ENCODE results near the gene PLEKHM1. TPM values are rescaled to one million over a fixed set of nuclear protein-coding genes. Genes with fewer than 3 reads are reported as not detected.

The PLEKHM1 gene
- total and polyA plus RNA-seq, 4 donors = 6.2 to 15.8 (median 8.5) TPM

DNA sequence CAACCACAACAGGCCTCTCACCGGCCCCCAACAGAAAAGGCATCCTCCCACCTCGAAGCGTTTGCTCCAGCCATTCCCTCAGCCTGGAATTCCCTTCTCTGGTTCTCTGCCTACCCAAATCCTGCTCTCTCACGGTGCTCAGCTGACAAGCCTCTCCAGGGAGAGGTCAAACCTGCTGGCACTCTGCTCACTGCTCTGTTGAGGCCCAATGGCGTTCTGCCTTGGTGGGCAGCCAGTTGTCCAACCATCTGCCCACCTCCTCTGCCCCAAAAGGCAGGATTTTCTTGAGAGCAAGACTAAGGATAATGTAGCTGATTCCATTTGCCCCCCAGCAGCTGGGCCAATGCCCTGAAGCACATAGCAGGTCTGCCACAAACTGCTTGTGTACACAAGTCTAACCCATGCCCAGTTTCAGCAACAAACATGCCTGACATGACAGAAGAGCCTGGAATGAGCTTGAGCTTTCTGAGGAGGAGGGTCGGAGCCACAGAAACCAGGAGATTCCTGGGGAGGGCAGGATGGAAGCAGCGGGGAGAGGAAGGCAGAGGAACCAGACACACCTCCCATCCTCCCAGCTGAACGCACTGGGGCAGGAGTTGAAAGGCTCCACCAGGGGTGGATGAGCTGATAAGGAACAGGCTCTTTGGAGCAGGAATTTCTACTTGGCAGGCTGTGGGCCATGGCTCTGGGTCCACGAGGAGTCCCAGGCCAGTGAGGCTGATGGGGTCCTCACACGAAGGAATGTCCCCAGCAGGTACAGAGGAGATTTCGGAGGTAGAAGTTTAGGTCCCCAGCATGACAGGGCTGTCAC lies 81.7 kb downstream of the PLEKHM1 start:
- WGBS = 74% methylated on average over 11 of the region's 11 CpGs
- H3K9ac ChIP-seq (ENCODE audit: low read depth in 1 of 2, low read length in 2 of 2) = no peak overlapping the region
- H3K9me3 ChIP-seq (ENCODE audit: control insufficient read depth in 4 of 4, low read length in 3 of 4) = no peaks in the 10 kb centered on the region
- no peak for DNase-seq (ENCODE audit: low spot score)
- no peak overlapping the region for H3K27ac ChIP-seq (ENCODE audit: low read depth in 1 of 2, low read length in 2 of 2)
- TF ChIP-seq RAD21 (IDR thresholded peaks at IDR 0.05) = no peak
- H3K4me1 ChIP-seq (ENCODE audit: control insufficient read depth in 4 of 4, insufficient read depth in 4 of 4, low read length in 3 of 4) = peaks cover 0 to 3% (median 0%) of the 10 kb centered on the region in 4 donors
- H3K27me3 ChIP-seq (ENCODE audit: control insufficient read depth in 4 of 4, insufficient read depth in 4 of 4, low read length in 3 of 4) = no peaks in the 10 kb centered on the region
- H3K36me3 ChIP-seq (ENCODE audit: control insufficient read depth in 4 of 4, insufficient read depth in 3 of 4, low read depth in 1 of 4, low read length in 3 of 4) = peaks cover 0 to 3% (median 2%) of the 10 kb centered on the region in 4 donors
- no peak overlapping the region for H3K4me3 ChIP-seq (ENCODE audit: low read depth in 1 of 3, low read length in 3 of 3)

GRCh38 chr17:45406107-45406506 lies 84.4 kb downstream of the PLEKHM1 start:
- H3K36me3 ChIP-seq (ENCODE audit: control insufficient read depth in 4 of 4, insufficient read depth in 3 of 4, low read depth in 1 of 4, low read length in 3 of 4) = peaks cover 0 to 7% (median 5%) of the 10 kb centered on the region in 4 donors

More at GRCh38 chr17:45406107-45406506, 84.4 kb downstream of the PLEKHM1 start:
- DNase-seq (ENCODE audit: low spot score) = no peak
- 76% methylated on average over 7 of the region's 7 CpGs for WGBS
- H3K9me3 ChIP-seq (ENCODE audit: control insufficient read depth in 4 of 4, low read length in 3 of 4) = no peaks in the 10 kb centered on the region
- no peak overlapping the region for H3K27ac ChIP-seq (ENCODE audit: low read depth in 1 of 2, low read length in 2 of 2)
- no peak overlapping the region for H3K4me3 ChIP-seq (ENCODE audit: low read depth in 1 of 3, low read length in 3 of 3)
- H3K4me1 ChIP-seq (ENCODE audit: control insufficient read depth in 4 of 4, insufficient read depth in 4 of 4, low read length in 3 of 4) = peaks cover 0 to 3% (median 0%) of the 10 kb centered on the region in 4 donors
- H3K9ac ChIP-seq (ENCODE audit: low read depth in 1 of 2, low read length in 2 of 2) = no peak overlapping the region
- H3K27me3 ChIP-seq (ENCODE audit: control insufficient read depth in 4 of 4, insufficient read depth in 4 of 4, low read length in 3 of 4) = no peaks in the 10 kb centered on the region
- TF ChIP-seq TAF1 (conservative IDR thresholded peaks at IDR 0.05) = no peak
- TF ChIP-seq, protein P1, sequence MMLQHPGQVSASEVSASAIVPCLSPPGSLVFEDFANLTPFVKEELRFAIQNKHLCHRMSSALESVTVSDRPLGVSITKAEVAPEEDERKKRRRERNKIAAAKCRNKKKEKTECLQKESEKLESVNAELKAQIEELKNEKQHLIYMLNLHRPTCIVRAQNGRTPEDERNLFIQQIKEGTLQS (IDR thresholded peaks at IDR 0.05) = no peak
- TF ChIP-seq ZBTB33 (IDR thresholded peaks at IDR 0.05) = no peak
- no peak for TF ChIP-seq HNF4A (conservative IDR thresholded peaks at IDR 0.05)
- TF ChIP-seq EGR1 (IDR thresholded peaks at IDR 0.05; ENCODE audit: low read depth in 2 of 2) = no peak
- TF ChIP-seq FOXA1 (IDR thresholded peaks at IDR 0.05) = no peak
- TF ChIP-seq JUND (IDR thresholded peaks at IDR 0.05) = no peak
- TF ChIP-seq CTCF (IDR thresholded peaks at IDR 0.05; ENCODE audit: low read depth, low read length, missing input control) = no peak
- no peak for TF ChIP-seq HNF4G (IDR thresholded peaks at IDR 0.05)
- TF ChIP-seq NR2F2 (IDR thresholded peaks at IDR 0.05) = no peak
- TF ChIP-seq FOXA2 (IDR thresholded peaks at IDR 0.05) = no peak
- no peak for TF ChIP-seq RAD21 (IDR thresholded peaks at IDR 0.05)
- no peak for TF ChIP-seq SP1 (IDR thresholded peaks at IDR 0.05)
- TF ChIP-seq YY1 (IDR thresholded peaks at IDR 0.05) = no peak
- no peak for TF ChIP-seq RXRA (IDR thresholded peaks at IDR 0.05)
- no peak for TF ChIP-seq GABPA (IDR thresholded peaks at IDR 0.05 in 1 of 2, conservative IDR thresholded peaks at IDR 0.05 in 1 of 2)
- TF ChIP-seq, protein P2, sequence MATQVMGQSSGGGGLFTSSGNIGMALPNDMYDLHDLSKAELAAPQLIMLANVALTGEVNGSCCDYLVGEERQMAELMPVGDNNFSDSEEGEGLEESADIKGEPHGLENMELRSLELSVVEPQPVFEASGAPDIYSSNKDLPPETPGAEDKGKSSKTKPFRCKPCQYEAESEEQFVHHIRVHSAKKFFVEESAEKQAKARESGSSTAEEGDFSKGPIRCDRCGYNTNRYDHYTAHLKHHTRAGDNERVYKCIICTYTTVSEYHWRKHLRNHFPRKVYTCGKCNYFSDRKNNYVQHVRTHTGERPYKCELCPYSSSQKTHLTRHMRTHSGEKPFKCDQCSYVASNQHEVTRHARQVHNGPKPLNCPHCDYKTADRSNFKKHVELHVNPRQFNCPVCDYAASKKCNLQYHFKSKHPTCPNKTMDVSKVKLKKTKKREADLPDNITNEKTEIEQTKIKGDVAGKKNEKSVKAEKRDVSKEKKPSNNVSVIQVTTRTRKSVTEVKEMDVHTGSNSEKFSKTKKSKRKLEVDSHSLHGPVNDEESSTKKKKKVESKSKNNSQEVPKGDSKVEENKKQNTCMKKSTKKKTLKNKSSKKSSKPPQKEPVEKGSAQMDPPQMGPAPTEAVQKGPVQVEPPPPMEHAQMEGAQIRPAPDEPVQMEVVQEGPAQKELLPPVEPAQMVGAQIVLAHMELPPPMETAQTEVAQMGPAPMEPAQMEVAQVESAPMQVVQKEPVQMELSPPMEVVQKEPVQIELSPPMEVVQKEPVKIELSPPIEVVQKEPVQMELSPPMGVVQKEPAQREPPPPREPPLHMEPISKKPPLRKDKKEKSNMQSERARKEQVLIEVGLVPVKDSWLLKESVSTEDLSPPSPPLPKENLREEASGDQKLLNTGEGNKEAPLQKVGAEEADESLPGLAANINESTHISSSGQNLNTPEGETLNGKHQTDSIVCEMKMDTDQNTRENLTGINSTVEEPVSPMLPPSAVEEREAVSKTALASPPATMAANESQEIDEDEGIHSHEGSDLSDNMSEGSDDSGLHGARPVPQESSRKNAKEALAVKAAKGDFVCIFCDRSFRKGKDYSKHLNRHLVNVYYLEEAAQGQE (IDR thresholded peaks at IDR 0.05) = no peak
- TF ChIP-seq, protein P3, sequence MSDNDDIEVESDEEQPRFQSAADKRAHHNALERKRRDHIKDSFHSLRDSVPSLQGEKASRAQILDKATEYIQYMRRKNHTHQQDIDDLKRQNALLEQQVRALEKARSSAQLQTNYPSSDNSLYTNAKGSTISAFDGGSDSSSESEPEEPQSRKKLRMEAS (IDR thresholded peaks at IDR 0.05) = no peak
